K562 (cell line): Measurements from ENCODE around the gene CRTC3.

Source experiments
- CREB1 ChIP-seq, 2 experiments: sonication (generic) in 1 of 2; formaldehyde crosslinking in 1 of 2; IDR thresholded peaks; 2 replicates each; pipeline versions ENCODE4 v1.6.1 to v1.8.0; 2012 to 2022; ENCODE audit warnings: inconsistent platforms in 1 of 2, mild to moderate bottlenecking in 1 of 2, missing genetic modification reagents in 1 of 2, moderate library complexity in 1 of 2
- ELF4 ChIP-seq: fragments of 450-650 bp; formaldehyde crosslinking; IDR thresholded peaks from 2 replicates; pipeline ENCODE4 v1.4.0; 2022; ENCODE audit warnings: missing genetic modification characterization
- FOSL1 ChIP-seq: fragments of 200-800 bp; sonication (Bioruptor generic); conservative IDR thresholded peaks from 2 replicates; pipeline ENCODE4 v1.6.1; 2016; ENCODE audit warnings: missing genetic modification characterization, missing compliant biosample characterization
- RCOR1 ChIP-seq, 2 experiments: IDR thresholded peaks; 2 replicates each; pipeline ENCODE4 v1.6.1; 2012; ENCODE audit warnings: low read depth in 2 of 2, low read length in 2 of 2, borderline replicate concordance in 1 of 2, improper control_type of control experiment in 1 of 2

DNA sequence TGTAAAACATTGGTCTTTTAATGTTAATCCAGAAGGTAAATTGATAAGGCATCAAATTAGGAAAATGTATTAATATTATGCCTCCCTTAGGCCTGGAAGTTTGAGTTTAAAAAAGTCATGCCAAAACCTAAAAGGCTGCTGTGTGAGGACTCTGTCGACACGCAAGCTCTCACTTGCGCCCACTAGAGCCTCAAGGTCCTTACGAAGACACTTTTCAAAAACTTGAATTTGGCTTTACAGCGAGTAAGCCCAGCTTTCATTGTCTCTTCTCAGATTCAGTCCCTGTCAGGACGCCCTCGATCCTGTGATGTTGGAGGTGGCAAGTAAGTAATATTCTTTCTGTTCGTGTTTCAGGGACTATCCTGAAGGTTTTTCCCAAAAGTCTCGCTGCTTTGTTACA is 89.7 kb downstream of the CRTC3 start:
- TF ChIP-seq RCOR1 (IDR thresholded peaks at IDR 0.05; ENCODE audit: borderline replicate concordance in 1 of 2, low read depth in 2 of 2, low read length in 2 of 2) (no peak), ELF4 (CRISPR knock-in tag) (no peak), FOSL1 (tag) (no peak), CREB1 (IDR thresholded peaks at IDR 0.05) (no peak), CREB1 (CRISPR knock-in tag; IDR thresholded peaks at IDR 0.05) (no peak)
